HG02623 (cell line): ENCODE measurements around the gene SLC36A1.
"Not testable (repeated sequence)": the region's sequence is repeated elsewhere in the genome, so short reads cannot be mapped to it uniquely, and the experiment has no call there.

Experiments used
- ATAC-seq: cut with Tn5 transposase; IDR thresholded peaks from one replicate; pipeline ENCODE4 v1.9.1; 2021; ENCODE audit warnings: moderate library complexity; ENCODE audit not compliant: unreplicated experiment

Gene SLC36A1

GRCh38 chr5:151483176-151483575 lies 35.8 kb downstream of the SLC36A1 start:
- no peak for ATAC-seq

DNA sequence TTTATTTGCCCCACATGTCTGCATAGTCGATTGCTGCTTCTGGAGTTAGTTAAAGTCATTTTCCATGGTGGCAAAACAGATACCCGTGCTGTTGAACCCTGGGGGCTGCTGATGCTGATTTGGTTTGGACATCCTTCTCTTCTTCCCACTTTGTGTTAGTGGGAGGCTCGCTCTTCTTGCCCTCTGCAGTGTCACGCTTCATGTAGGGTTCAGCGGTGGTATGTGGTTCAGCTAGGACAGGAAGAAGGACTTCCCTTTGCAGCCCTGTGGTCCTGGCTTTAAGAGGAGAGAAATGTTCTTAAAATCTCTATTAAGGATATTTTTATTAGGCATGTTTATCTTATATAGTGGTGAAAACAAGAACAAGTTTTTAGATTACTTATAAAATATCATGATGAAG lies 36.2 kb downstream of the SLC36A1 start:
- no peak for ATAC-seq

DNA sequence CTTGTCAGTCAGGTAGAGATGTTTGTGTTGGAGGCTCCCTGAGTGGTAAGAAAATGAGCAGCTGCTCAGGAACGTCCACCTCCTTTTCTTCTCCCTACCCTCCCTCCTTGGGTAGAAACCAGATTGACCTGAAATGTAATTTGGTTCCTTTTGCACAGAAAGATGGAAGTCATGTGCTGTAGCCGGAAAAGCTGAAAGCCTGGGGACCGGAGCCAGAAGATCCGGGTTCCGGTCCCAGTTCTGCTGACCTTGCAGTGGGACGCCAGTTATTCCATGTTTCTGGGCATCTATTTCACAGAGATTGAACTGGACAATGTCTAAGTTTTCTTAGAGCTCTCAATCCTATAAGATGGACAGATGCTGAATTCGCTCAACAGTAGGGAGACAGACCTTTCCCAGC lies 40.1 kb downstream of the SLC36A1 start:
- no peak for ATAC-seq

DNA sequence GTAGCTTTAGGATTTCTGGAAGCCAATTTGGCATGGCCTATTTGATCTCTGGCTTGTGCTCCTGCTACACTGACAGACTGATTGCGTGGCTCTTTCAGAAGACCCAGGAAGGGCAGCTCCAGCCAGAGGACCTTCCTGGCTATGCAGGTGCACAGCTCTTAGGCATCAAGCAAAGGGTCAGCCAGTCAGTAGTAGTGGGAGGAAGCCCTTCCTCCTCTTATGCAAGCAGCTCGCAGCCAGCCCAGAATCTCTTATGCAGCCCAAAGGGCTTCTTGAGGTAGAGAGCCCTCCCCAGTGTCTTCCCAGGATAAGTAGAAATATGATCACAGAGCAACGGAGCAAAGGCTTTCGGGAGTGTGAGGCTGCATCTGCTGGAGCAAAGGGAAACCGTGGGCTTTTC lies 43.2 kb downstream of the SLC36A1 start:
- ATAC-seq: no peak

GRCh38 chr5:151491062-151491461 lies 43.7 kb downstream of the SLC36A1 start:
- ATAC-seq: no peak

DNA sequence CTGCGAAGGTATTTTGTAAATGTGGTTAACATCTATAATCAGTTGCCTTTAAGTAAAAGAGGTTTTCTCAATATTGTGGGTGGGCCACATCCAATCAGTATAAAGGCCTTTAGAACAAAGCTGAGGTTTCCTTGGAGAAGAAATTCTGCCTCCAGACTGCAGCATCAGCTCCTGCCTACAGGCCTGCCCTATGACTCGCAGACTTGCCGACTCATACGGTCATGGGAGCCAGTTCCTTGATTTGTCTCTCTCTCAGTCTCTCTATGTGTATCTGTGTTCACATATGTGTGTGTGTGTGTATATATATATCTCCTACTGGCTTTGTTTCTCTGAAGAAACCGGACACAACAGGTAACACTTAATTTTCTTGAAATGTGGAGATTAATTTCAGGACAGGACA lies 45.3 kb downstream of the SLC36A1 start:
- no peak for ATAC-seq

- no peak for ATAC-seq
These were observed 46.3 kb downstream of the SLC36A1 start for GRCh38 chr5:151493665-151494064.

GRCh38 chr5:151495320-151495719 lies 47.9 kb downstream of the SLC36A1 start:
- no peak for ATAC-seq

DNA sequence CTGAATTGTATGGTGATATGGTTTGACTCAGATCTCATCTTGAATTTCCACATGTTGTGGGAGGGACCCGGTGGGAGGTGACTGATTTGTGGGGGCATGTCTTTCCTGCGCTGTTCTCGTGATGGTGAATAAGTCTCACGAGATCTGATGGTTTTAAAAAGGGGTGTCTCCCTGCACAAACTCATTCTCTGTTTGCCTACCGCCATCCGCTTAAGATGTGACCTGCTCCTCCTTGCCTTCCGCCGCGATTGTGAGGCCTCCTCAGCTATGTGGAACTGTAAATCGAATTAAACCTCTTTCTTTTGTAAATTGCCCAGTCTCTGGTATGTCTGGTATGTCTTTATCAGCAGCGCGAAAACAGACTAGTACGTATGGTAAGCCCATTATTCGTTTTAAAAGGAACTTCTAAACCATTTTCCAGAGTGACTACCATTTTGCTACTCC lies 48.7 kb downstream of the SLC36A1 start:
- no peak for ATAC-seq

GRCh38 chr5:151497391-151498002 lies 50.1 kb downstream of the SLC36A1 start:
- ATAC-seq: no peak

DNA sequence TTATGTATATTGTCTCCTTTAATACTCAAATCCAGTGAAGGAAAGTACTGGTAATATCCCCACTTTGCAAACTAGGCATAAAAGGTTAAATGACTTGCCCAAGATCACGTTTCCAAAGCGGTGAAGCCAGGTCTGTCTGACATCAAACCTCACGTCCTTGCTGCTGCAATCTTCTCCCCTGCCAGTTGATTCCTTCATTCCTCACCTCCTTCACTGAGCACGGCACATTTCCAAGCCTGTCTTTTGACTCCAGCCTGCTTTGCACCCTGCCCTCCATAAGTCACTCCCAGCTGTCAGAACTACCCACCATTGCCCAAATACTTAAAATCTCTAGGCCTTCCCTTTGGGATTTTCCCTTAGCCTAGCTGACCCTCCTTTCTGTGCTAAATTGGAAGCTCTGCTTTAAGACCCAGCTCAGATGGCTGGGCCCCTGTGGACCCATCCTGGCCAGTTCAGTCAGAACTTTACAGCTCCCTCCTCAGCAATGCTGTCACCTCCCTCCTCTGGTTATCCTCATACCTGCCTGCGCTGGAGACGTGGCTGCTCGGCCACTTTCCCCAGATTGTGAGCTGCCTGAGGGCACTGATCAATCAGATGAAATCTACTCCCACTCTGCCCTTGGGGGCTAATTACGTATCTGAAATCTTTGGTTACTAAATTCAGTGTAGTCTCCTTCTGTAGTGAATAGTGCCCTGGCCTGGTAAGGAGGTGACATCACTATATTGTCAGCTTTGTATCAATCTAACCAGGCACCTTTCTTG lies 51.2 kb downstream of the SLC36A1 start:
- ATAC-seq: no peak

- ATAC-seq: no peak
These were observed 52.2 kb downstream of the SLC36A1 start for GRCh38 chr5:151499501-151500035.

DNA sequence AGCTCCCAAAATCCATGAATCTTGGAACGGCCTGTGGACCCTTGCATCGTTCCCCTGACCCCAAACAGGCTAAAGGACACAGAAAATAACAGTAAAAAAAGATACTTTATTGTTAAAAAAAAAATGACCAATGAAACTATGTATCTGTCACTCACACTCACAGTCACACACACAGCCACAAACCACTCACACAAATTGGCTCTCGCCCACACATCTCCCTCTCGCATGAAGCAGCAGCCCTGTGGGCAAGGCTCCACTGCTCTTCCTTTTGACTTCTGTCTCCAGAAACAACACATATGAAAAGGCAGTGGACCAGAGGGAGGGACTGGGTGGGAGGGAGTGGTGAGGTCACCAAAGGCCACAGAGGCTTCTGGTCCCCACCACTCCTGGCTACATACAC lies 56.6 kb downstream of the SLC36A1 start:
- ATAC-seq: no peak

GRCh38 chr5:151508308-151508707 lies 60.9 kb downstream of the SLC36A1 start:
- ATAC-seq: not testable (repeated sequence)

GRCh38 chr5:151509231-151509630 lies 61.8 kb downstream of the SLC36A1 start:
- ATAC-seq: no peak

DNA sequence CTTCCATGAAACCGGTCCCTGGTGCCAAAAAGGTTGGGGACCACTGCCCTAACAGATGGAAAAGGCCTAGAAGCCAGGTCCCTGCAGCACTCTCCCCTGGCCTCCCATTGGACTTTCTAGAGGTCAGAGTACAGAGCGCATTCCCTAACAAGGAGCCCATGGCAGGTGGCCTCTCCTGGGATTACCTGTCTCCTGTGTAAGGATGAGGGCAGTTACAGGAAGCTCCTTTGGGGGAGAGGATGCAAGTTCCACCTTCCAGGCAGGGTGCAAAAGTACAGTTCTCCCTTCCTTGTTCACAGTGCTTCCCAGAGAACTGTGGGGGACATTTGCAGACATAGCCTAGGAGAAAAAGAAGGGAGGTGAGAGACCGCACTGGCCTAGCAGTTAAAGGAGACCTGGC lies 62.4 kb downstream of the SLC36A1 start:
- ATAC-seq: no peak

GRCh38 chr5:151517122-151517920 lies 69.9 kb downstream of the SLC36A1 start:
- no peak for ATAC-seq

DNA sequence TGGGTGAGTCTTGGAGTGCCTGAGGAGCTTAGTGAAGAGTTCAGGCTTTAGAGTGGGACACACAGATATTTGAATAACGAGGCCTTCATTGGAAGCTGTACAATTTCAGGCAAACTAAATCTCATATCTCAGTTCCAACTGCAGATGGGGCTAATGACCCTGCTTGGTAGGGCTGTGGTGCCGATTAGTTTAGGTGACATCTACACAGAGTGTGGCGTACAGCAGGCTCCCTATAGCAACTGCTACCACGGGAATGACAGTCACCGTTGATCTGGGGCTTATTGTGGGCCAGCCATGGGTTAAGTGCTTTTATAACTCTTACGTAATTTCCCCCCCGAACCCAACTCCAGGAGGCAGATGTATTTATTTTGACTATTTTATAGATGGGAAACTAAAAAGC lies 72.9 kb downstream of the SLC36A1 start:
- ATAC-seq: no peak

DNA sequence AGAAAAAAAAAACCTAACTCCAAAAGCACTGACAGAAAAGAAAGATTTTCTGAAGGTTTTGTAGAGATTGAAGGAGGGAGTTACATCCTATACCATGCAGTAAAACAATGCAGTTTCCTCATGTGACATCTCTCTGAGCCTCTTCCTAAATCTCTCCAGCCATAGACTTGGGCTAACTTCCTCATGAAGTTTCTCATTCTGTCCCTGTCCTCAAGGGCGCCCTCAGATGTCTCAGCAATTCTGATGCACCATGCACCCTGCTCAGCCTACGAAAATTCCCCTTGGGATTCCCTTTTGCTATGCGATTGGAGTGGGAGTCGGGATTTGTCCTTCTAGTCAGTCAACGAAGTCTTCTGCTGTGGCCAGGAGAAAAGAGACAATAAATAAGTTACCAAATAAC lies 74.8 kb downstream of the SLC36A1 start:
- ATAC-seq: no peak

- peak; percentile 84 for ATAC-seq
These were observed 75.9 kb downstream of the SLC36A1 start for GRCh38 chr5:151523335-151523734.

DNA sequence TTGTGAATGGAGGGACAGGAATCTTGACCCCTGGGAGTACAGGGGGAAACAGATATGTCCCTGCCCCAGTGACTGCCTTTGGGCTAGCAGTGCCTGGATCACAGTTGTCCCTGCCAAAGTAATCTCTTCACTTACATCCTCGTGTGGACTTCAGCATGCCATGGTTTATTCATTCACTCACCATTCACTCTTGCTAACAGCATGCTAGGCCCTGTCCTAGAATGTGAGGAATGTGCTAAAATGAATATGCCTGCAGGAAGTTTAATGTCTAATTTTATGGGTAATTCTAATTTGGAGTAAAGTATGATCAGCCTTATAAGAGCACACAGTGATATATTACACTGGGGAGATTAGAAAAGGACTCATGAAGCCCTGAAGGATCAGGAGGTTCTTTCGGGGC lies 80.8 kb downstream of the SLC36A1 start:
- no peak for ATAC-seq

DNA sequence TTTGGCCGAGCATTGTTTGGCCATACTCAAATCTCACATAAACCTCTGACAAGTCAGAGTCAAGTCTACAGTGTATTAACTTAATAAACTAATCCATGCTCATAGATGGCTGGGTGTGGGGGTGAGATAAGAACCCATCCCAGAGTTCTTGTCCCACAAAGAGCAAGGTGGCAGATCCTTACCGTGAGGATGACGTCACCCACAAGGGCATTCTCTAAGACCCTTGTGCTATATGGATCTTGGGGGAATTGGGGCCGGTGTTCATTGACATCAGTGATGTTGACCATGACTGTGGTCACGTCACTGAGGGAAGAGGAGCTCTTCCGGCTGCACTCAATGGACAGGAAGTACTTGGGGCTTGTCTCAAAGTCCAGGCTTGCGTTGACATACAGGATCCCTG lies 81.6 kb downstream of the SLC36A1 start:
- ATAC-seq: no peak
